GM23338 (cell line): ENCODE data around the gene ABCA7.

Experiments used
- CREB1 ChIP-seq: fragments of 250-450 bp; sonication (Bioruptor Pico); IDR thresholded peaks from 2 replicates; pipeline ENCODE4 v1.5.0; 2020; ENCODE audit warnings: low read depth, mild to moderate bottlenecking, moderate library complexity
- CTCF ChIP-seq, 2 experiments: fragments of 200-600 bp in 1 of 2; sonication (generic) in 1 of 2; conservative IDR thresholded peaks; 2 replicates each; pipeline versions ENCODE4 v1.5.1 to v1.6.1; 2016 to 2017; ENCODE audit warnings: antibody characterized with exemption in 2 of 2, low read depth in 2 of 2, mild to moderate bottlenecking in 2 of 2, moderate library complexity in 1 of 2
- ETS1 ChIP-seq: IDR thresholded peaks from 2 replicates; pipeline ENCODE4 v1.6.1; 2016; ENCODE audit warnings: antibody characterized with exemption
- EZH2 ChIP-seq: fragments of 200-600 bp; sonication (generic); IDR thresholded peaks from one replicate; pipeline ENCODE4 v1.8.0; 2017; ENCODE audit warnings: antibody characterized with exemption, mild to moderate bottlenecking, low read depth; ENCODE audit not compliant: unreplicated experiment
- EZH2phosphoT487 ChIP-seq: fragments of 200-600 bp; sonication (generic); IDR thresholded peaks from one replicate; pipeline ENCODE4 v1.8.1; 2018; ENCODE audit warnings: antibody characterized with exemption; ENCODE audit not compliant: unreplicated experiment
- JUNB ChIP-seq: IDR thresholded peaks from one replicate; pipeline ENCODE4 v1.6.1; 2016; ENCODE audit warnings: antibody characterized with exemption; ENCODE audit not compliant: unreplicated experiment
- NANOG ChIP-seq: IDR thresholded peaks from 2 replicates; pipeline ENCODE4 v1.6.1; 2016; ENCODE audit warnings: antibody characterized with exemption, borderline replicate concordance
- POLR2AphosphoS5 ChIP-seq: IDR thresholded peaks from 2 replicates; pipeline ENCODE4 v1.6.1; 2016; ENCODE audit warnings: antibody characterized with exemption, low read depth
- REST ChIP-seq: IDR thresholded peaks from one replicate; pipeline ENCODE4 v1.6.1; 2018; ENCODE audit warnings: antibody characterized with exemption; ENCODE audit not compliant: unreplicated experiment
- STAT1 ChIP-seq: IDR thresholded peaks from one replicate; pipeline ENCODE4 v1.6.1; 2016; ENCODE audit warnings: antibody characterized with exemption; ENCODE audit not compliant: unreplicated experiment
- ZNF114 ChIP-seq: fragments of 250-450 bp; sonication (Bioruptor Pico); IDR thresholded peaks from 2 replicates; pipeline ENCODE4 v1.5.0; 2020; ENCODE audit warnings: mild to moderate bottlenecking, moderate library complexity
- ZNF462 ChIP-seq: fragments of 250-450 bp; sonication (Bioruptor Pico); IDR thresholded peaks from 2 replicates; pipeline ENCODE4 v1.5.0; 2020; ENCODE audit warnings: mild to moderate bottlenecking, moderate library complexity

- TF ChIP-seq CTCF (conservative IDR thresholded peaks at IDR 0.05; ENCODE audit: low read depth in 2 of 2) (peak in 1 of 2 experiments; percentile 41; a peak in 1 of 4 replicates), REST (no peak), STAT1 (no peak), EZH2 (no peak), EZH2phosphoT487 (no peak), ZNF114 (CRISPR knock-in tag) (no peak), POLR2AphosphoS5 (no peak), ETS1 (no peak), NANOG (no peak), ZNF462 (CRISPR knock-in tag) (no peak), CREB1 (CRISPR knock-in tag) (no peak), JUNB (no peak)
Observed at GRCh38 chr19:1006711-1007398, 33.1 kb upstream of the ABCA7 start.
